IMR-90 (cell line): ENCODE measurements around the gene HKDC1. TPM values are rescaled to one million over a fixed set of nuclear protein-coding genes. Genes with fewer than 3 reads are reported as not detected.

ENCODE experiments used
- ATAC-seq: fragments of 200-7000 bp; cut with Tn5 transposase; 2 replicates; pipeline ENCODE4 v1.9.1; 2020; ENCODE audit warnings: low read depth, mild to moderate bottlenecking, moderate library complexity
- BruUV-seq: library from RNA; stranded (reverse); fragments of 400-500 nt; replicated peaks from 2 replicates; lab custom pipeline; 2021; lab: Mats Ljungman, UMichigan
- CTCF ChIA-PET: fragments of 300-600 bp; formaldehyde crosslinking; extraction: SDS; loops from one replicate; lab custom pipeline; 2021; ENCODE audit warnings: antibody characterized with exemption; lab: Yijun Ruan, JAX
- POLR2A ChIA-PET: fragments of 300-600 bp; sonication (Branson Sonifier 250); formaldehyde crosslinking; loops from one replicate; lab custom pipeline; 2022; ENCODE audit warnings: antibody characterized with exemption; ENCODE audit not compliant: unreplicated experiment; lab: Charles Lee
- DNase-seq: peaks from one replicate; pipeline ENCODE4 v3.0.0; 2013
- H2AFZ ChIP-seq: replicated peaks from 2 replicates; pipeline ENCODE3; 2013; ENCODE audit warnings: low read length, mild to moderate bottlenecking; ENCODE audit not compliant: poor library complexity
- H2AK5ac ChIP-seq: 2 replicates; pipeline ENCODE4 v1.6.1; 2013; ENCODE audit warnings: low read depth, low read length, inconsistent platforms
- H2AK9ac ChIP-seq: replicated peaks from 2 replicates; pipeline ENCODE3; 2013; ENCODE audit warnings: mild to moderate bottlenecking, low read depth, low read length, moderate library complexity; ENCODE audit not compliant: poor library complexity
- H2BK120ac ChIP-seq: 2 replicates; pipeline ENCODE4 v1.6.1; 2013; ENCODE audit warnings: low read depth, low read length, inconsistent platforms
- H2BK15ac ChIP-seq: 3 replicates; pipeline ENCODE4 v1.6.1; 2013; ENCODE audit warnings: low read depth, low read length, inconsistent platforms
- H2BK20ac ChIP-seq: 2 replicates; pipeline ENCODE4 v1.6.1; 2013; ENCODE audit warnings: low read depth, mild to moderate bottlenecking, inconsistent platforms, low read length, moderate library complexity
- H2BK5ac ChIP-seq: 2 replicates; pipeline ENCODE4 v1.6.1; 2013; ENCODE audit warnings: mild to moderate bottlenecking, low read depth, low read length, inconsistent platforms; ENCODE audit not compliant: poor library complexity, severe bottlenecking
- H3K14ac ChIP-seq: replicated peaks from 2 replicates; pipeline ENCODE4 v1.6.1; 2013; ENCODE audit warnings: low read depth, low read length, inconsistent platforms
- H3K18ac ChIP-seq: 2 replicates; pipeline ENCODE4 v1.6.1; 2013; ENCODE audit warnings: low read depth, low read length, control low read depth
- H3K23ac ChIP-seq: 2 replicates; pipeline ENCODE4 v1.6.1; 2013; ENCODE audit warnings: low read depth, low read length, inconsistent platforms
- H3K27ac ChIP-seq: 2 replicates; pipeline ENCODE4 v1.5.1; 2013; ENCODE audit warnings: mild to moderate bottlenecking, control low read depth, low read length; ENCODE audit not compliant: insufficient read depth
- H3K27me3 ChIP-seq: 2 replicates; pipeline ENCODE4 v1.6.1; 2013; ENCODE audit warnings: low read length; ENCODE audit not compliant: control insufficient read depth, insufficient read depth
- H3K36me3 ChIP-seq: 2 replicates; pipeline ENCODE4 v1.6.1; 2013; ENCODE audit warnings: low read length, mixed read lengths; ENCODE audit not compliant: control insufficient read depth, insufficient read depth
- H3K4ac ChIP-seq: 2 replicates; pipeline ENCODE4 v1.6.1; 2013; ENCODE audit warnings: low read depth, low read length, inconsistent platforms
- H3K4me1 ChIP-seq: 2 replicates; pipeline ENCODE4 v1.6.1; 2013; ENCODE audit warnings: low read length, mixed read lengths; ENCODE audit not compliant: control insufficient read depth, insufficient read depth
- H3K4me2 ChIP-seq: 2 replicates; pipeline ENCODE4 v1.6.1; 2013; ENCODE audit warnings: low read depth, mild to moderate bottlenecking, control low read depth, low read length, moderate library complexity
- H3K4me3 ChIP-seq: 2 replicates; pipeline ENCODE4 v1.5.1; 2013; ENCODE audit warnings: low read depth, mild to moderate bottlenecking, control low read depth, low read length, moderate library complexity; ENCODE audit not compliant: insufficient read depth
- H3K56ac ChIP-seq: 2 replicates; pipeline ENCODE4 v1.6.1; 2013; ENCODE audit warnings: low read length, inconsistent platforms; ENCODE audit not compliant: insufficient read depth; ENCODE audit errors: extremely low read depth
- H3K79me1 ChIP-seq, 2 experiments: 2 replicates each; pipeline ENCODE4 v1.6.1; 2013; ENCODE audit warnings: low read length in 2 of 2, inconsistent platforms in 1 of 2, low read depth in 1 of 2
- H3K9ac ChIP-seq: 2 replicates; pipeline ENCODE4 v1.6.1; 2013; ENCODE audit warnings: low read depth, low read length, control low read depth
- H3K9me1 ChIP-seq: 2 replicates; pipeline ENCODE4 v1.6.1; 2013; ENCODE audit warnings: low read length, inconsistent platforms; ENCODE audit not compliant: insufficient read depth
- H3K9me3 ChIP-seq: 2 replicates; pipeline ENCODE4 v1.6.1; 2013; ENCODE audit warnings: low read length; ENCODE audit not compliant: control insufficient read depth, insufficient read depth
- H4K20me1 ChIP-seq: 2 replicates; pipeline ENCODE4 v1.6.1; 2013; ENCODE audit warnings: low read length, inconsistent platforms; ENCODE audit not compliant: insufficient read depth
- H4K5ac ChIP-seq: 2 replicates; pipeline ENCODE4 v1.6.1; 2013; ENCODE audit warnings: mild to moderate bottlenecking, low read depth, low read length, control low read depth
- H4K8ac ChIP-seq, 2 experiments: 2 replicates each; pipeline ENCODE4 v1.6.1; 2013; ENCODE audit warnings: low read depth in 2 of 2, low read length in 2 of 2, control low read depth in 1 of 2, inconsistent platforms in 1 of 2
- H4K91ac ChIP-seq: 2 replicates; pipeline ENCODE4 v1.6.1; 2013; ENCODE audit warnings: low read depth, low read length, inconsistent platforms; ENCODE audit not compliant: insufficient read depth
- ELK1 ChIP-seq: fragments of 150-350 bp; IDR thresholded peaks from 2 replicates; pipeline ENCODE4 v1.6.1; 2016; ENCODE audit warnings: low read depth, mild to moderate bottlenecking, low read length, moderate library complexity, borderline replicate concordance
- MAFK ChIP-seq: IDR thresholded peaks from 2 replicates; pipeline ENCODE4 v1.6.1; 2012; ENCODE audit warnings: low read depth, low read length, improper control_type of control experiment
- WGBS, 2 experiments: methylation state at CpG; one replicate each; pipeline versions ENCODE4 v1.1.5 to v1.1.7; 2013; ENCODE audit warnings: missing lambda C conversion rate in 2 of 2; ENCODE audit not compliant: insufficient read length in 1 of 2; ENCODE audit errors: extremely low coverage in 2 of 2; 5-methylcytosine and 5-hydroxymethylcytosine counted together
- dilution Hi-C: fragments of 300-500 bp; cut with HindIII; formaldehyde crosslinking; loops from one replicate; pipeline ENCODE4 v1.14.3; 2018; ENCODE audit warnings: low sequenced_read_pairs; ENCODE audit not compliant: unreplicated experiment
- in situ Hi-C: fragments of 300-500 bp; cut with MboI; formaldehyde crosslinking; loops from 3 replicates; pipeline ENCODE4 v1.14.3; 2019; ENCODE audit warnings: low sequenced_read_pairs, inconsistent platforms, mixed read lengths
- intact Hi-C: fragments of 100-400 bp; cut with micrococcal nuclease; formaldehyde crosslinking; loops from 2 replicates; pipeline ENCODE4 v1.10.0; 2022
- polyA plus RNA-seq, 3 experiments: library from polyadenylated mRNA; depleted of rRNA; stranded (reverse); fragments of >200 nt; gene quantifications; 2 replicates each; pipeline ENCODE4 v1.2.3, GENCODE V29; 2012; ENCODE audit warnings: low replicate concordance in 1 of 3
- total RNA-seq: library from RNA; depleted of rRNA; stranded (reverse); fragments of >200 nt; gene quantifications from 2 replicates; pipeline ENCODE4 v1.2.3, GENCODE V29; 2012

The HKDC1 gene
- total and polyA plus RNA-seq, 2 of the 4 experiments (the other 2 are of a cell fraction): under 0.01 to 0.03 TPM

GRCh38 chr10:69214666-69215131 is 5.4 kb upstream of the HKDC1 start:
- Histone ChIP-seq H3K9me3 (no peaks in the 10 kb centered on the region), H3K23ac (no peak overlapping the region), H3K56ac (no peak overlapping the region), H2AFZ (no peak overlapping the region), H4K5ac (no peak overlapping the region), H4K8ac (no peak overlapping the region), H3K4ac (no peak overlapping the region), H3K4me2 (no peak overlapping the region), H4K20me1 (no peaks in the 10 kb centered on the region), H2BK5ac (no peak overlapping the region), H3K36me3 (no peaks in the 10 kb centered on the region), H2BK120ac (no peak overlapping the region), H3K18ac (no peak overlapping the region), H3K4me3 (no peak overlapping the region), H2BK15ac (no peak overlapping the region), H3K9ac (no peak overlapping the region), H4K91ac (no peak overlapping the region), H3K27ac (no peak overlapping the region), H2AK9ac (no peak overlapping the region), H3K14ac (no peak overlapping the region), H3K27me3 (no peaks in the 10 kb centered on the region), H3K9me1 (0 out of 2 replicates have a peak, but pooled peaks cover 8% of the 10 kb centered on the region), H2AK5ac (no peak overlapping the region), H2BK20ac (no peak overlapping the region), H3K4me1 (no peaks in the 10 kb centered on the region), H3K79me1 (no peaks in the 10 kb centered on the region)
- dilution Hi-C loops: no loop called here
- DNase-seq (no peak), ATAC-seq (no peak)
- intact Hi-C loops: no loop called here
- CTCF ChIA-PET: no interaction called here
- no CpG with 5 or more reads among the region's 6 CpGs for WGBS, 2 experiments
- TF ChIP-seq MAFK (peak; percentile 39; the same call in 1 of the 2 replicates), ELK1 (no peak)
- in situ Hi-C loops: no loop called here
- POLR2A ChIA-PET: no interaction called here
- BruUV-seq: no TSS peak
